ENCODE results near the gene ISG20L2.

ISG20L2 gene

DNA sequence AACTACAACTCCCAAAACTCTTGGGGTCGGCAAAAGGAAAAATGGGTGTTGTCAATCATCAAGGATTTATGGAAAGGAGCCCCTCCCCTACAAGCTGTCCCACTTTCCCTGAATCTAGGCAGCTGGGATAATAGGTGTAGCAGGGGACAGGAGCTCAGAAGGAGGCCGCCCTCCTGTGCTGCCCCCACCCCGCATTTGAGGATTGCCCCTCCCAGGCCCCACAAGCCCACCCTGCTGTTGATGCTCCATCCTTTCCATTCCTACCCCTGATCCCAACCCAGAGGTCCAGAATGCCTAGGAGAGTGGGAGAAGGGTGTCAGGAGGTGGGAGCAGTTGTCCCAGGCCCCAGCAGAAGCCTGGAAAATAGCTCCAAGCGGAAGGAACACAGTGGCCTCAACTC is 14.2 kb upstream of the ISG20L2 start:
- DNase-seq (ENCODE audit: low read depth, low spot score): no peak
- H3K27ac ChIP-seq: peak overlapping the region; percentile 76

DNA sequence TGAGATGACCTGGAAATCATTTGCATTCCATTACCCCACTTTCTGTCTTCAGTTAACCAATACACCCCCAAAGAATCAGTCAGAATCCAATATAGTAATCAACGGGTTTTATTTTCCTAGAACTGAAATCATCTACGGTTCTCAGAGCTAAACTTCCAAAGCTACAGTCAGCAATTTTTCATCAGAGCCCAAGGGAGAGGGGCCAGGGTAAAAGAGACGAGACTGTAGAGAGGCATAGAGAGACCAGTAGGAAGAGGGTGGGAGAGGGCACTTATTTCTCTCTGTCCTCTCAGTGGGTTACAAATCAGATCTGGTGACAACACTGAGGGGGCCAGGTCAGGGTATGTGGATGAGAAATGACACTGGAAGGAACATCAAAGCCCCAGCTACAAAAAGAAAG is 13.5 kb upstream of the ISG20L2 start:
- DNase-seq (ENCODE audit: low read depth, low spot score): no peak
- H3K27ac ChIP-seq: peak overlapping the region; percentile 76

DNA sequence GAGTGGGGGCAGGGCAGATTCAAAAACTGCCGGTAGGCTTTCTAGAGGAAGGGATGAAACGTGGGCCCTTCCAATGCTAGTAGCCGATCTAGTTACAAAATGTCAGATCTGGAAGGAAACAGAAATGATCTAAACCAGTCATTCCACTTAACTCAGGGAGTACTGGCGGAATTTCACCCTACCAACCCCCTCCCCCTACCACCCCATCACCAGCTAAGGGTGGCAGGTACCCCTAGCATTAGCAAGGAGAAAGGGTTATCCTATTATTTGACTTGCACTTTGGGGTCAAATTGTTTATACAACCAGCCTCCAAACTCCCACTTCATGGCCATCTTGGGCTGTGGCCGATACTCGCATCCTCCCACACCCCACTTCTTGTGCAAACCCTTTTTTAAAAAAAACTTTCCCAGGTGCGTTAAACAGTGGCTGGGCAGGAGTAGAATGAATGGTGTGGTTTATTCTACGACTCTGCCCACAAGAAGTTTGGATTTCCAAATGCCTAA is 13.0 kb upstream of the ISG20L2 start:
- DNase-seq (ENCODE audit: low read depth, low spot score): no peak
- peak overlapping the region; percentile 76 for H3K27ac ChIP-seq

- DNase-seq (ENCODE audit: low read depth, low spot score): peak; percentile 97
- H3K27ac ChIP-seq: peak within 1 kb of the TSS; percentile 76
These were observed 12.3 kb upstream of the ISG20L2 start, which contains the start of gene MRPL24 for GRCh38 chr1:156740741-156741480. TSS of gene MRPL24 (minus strand) at chr1:156741088. CDS start at chr1:156738704, 2,384 bp downstream.

- DNase-seq (ENCODE audit: low read depth, low spot score): no peak
- peak overlapping the region; percentile 76 for H3K27ac ChIP-seq
These were observed 11.7 kb upstream of the ISG20L2 start for GRCh38 chr1:156740237-156740740.

DNA sequence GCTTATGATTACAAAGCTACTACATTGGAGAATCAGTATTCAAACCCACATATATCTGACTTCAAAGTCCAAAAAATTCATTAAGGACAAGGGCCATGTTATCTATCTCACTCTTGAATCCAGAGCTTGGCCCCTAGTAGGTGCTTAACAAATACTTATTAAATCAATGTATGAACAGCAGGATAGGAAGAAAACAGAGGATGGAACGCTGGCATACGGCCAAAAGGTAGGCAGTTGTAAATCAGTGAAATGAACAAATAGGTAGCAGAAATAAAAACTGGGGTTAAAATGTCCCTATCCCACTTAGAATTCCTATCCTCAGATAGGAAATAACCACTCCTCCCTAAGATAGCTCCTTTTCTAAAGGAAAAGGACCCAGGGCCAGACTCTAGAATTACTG is 10.3 kb upstream of the ISG20L2 start:
- H3K27ac ChIP-seq: no peak overlapping the region
- no peak for DNase-seq (ENCODE audit: low read depth, low spot score)

GRCh38 chr1:156738407-156738806 is 9.8 kb upstream of the ISG20L2 start:
- H3K27ac ChIP-seq: no peak overlapping the region
- DNase-seq (ENCODE audit: low read depth, low spot score): no peak

DNA sequence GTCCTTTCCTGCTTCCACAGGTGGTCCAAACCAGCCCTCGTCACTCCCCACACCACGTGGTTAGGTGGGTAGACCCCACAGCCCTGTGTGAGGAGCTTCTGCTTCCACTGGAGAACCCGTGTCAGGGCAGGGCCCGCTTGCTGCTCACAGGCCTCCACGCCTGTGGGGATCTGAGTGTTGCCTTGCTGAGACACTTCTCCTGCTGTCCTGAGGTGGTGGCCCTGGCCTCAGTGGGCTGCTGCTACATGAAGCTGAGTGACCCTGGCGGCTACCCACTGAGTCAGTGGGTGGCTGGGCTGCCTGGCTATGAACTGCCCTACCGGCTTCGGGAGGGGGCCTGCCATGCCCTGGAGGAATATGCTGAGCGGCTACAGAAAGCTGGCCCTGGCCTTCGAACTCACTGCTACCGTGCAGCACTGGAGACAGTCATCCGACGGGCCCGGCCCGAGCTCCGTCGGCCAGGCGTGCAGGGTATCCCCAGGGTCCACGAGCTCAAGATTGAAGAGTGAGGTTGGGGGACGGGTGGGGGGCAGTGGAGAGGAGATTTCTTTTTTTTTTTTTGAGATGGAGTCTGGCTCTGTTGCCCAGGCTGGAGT is 5.5 kb upstream of the ISG20L2 start:
- H3K27ac ChIP-seq: no peak overlapping the region
- no peak for DNase-seq (ENCODE audit: low read depth, low spot score)

DNA sequence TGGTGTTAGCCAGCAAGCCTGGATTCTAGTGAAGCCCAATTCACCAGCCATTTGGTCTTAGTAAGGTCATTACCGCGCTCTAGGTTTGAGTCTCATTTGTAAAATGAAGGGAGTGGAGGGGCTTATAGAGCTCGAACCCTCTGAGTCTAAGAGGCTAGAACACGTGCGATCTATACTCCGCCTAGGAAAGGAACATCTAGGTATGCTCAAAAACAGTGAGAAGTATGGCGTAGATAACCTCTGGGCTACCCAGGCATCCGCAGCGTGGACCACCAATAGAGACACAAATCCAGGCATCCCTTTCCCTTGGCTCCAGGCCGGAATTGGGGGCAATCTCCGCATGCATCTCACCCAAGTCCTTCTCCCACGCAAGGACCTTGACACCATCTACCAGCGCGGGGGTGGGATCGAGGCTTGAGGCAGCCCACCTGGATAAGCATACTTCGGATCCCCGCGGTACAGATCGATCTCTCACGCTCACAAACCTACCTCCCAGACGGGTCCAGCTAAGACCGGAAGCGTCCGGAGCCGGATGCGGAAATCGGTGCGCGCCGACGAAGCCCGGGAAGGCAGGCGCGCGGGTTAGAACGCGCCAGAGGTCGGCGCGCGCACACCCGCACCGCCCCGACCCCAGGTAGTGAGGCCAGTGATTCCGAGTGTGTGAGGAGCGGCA is 504 bp downstream of the ISG20L2 start, which contains the start of gene METTL25B:
Gene METTL25B, plus strand, starts transcription at position 544 of the 673 bp plus-strand sequence. CDS start 636 bp downstream, outside the sequence.
- DNase-seq (ENCODE audit: low read depth, low spot score): peak; percentile 33
- H3K27ac ChIP-seq: peak within 1 kb of the TSS; percentile 85

DNA sequence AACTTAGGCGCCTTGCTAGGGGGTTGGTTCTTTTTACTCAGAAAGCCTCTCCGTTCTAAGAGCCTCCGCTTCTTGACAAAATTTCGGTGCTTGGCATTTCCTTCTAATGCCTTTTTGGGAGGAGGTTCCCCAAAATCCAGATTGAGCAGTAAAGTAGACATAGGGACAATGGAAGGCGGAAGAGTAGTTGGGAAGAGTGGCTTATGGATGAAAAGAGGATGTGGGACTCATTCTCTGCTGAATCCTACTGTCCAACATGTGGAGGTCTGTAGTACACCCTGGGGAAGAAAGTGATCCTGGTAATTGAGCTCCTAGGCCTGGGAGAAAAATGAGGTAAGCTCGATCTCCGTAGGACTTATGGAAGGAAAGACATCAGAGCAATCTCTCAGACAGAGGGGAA is 1.1 kb downstream of the ISG20L2 start:
- peak overlapping the region; percentile 85 for H3K27ac ChIP-seq
- DNase-seq (ENCODE audit: low read depth, low spot score): no peak

- peak overlapping the region; percentile 85 for H3K27ac ChIP-seq
- DNase-seq (ENCODE audit: low read depth, low spot score): no peak
These were observed 1.9 kb downstream of the ISG20L2 start for GRCh38 chr1:156726549-156727226.

DNA sequence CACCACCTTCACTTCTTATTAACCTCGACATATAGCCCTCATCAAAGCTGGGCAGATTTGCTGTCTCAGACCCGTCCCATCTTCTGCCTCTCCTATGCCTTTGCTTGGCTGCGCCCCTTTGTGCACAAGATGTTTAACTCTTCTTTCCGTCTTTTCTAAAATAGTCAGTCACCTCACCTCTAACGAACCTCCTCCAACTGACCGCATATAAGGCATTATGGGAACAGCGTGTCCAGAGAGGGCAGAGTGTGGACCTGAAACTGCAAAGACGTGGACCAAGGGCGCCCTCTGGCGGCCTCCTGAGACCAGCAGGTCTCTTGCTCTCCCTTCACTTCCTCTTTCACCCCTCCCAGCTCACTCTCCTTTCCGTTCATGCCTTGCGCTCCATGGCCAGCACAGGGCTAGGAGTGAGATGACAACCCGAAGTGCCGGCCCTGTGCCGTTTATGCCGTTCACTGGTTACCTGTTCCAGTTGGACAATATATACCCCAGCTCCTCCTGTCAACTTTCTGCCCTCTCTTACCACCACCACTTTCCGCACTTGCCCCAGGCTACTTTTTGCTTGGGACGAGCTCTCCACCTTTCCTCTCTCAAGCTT is 2.8 kb downstream of the ISG20L2 start:
- peak overlapping the region; percentile 85 for H3K27ac ChIP-seq
- DNase-seq (ENCODE audit: low read depth, low spot score): no peak

DNA sequence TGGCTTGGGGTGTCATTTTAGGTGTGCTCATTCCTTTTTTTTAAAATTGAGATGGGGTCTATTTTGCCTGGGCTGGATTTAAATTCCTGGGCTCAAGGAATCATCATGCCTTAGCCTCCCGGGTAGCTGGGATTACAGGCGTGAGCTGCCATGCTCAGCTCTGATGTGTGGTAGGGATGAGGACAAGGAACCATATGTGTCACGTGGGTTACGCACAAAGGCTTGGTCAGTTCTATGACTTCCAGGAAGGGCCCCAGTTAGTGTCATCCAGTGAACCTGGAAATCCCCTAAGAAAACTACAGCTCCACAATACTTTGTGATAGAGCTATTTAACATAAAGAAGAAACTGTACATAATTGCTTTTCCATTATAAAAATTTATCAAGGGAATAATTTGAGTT is 7.0 kb downstream of the ISG20L2 start:
- no peak overlapping the region for H3K27ac ChIP-seq
- no peak for DNase-seq (ENCODE audit: low read depth, low spot score)

DNA sequence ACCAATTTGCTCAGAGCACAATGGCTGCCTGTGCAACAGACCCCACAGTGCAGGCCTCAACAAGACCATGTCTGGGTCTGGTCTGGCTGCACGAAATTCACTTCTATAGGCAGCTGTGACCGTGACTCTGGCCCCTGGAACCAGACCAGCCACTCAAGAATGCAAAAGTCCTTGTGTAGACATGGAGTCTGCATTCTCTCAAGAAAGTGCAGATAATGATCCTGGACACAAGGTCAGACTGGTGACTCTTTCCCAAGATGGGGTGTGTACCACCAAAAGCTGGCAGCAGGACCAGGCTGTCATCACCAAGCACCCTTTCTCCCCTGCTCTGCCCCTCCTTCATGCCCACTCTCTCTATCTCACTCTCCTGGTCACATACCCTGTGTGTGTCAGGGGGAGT is 7.4 kb downstream of the ISG20L2 start:
- no peak overlapping the region for H3K27ac ChIP-seq
- no peak for DNase-seq (ENCODE audit: low read depth, low spot score)

GRCh38 chr1:156717351-156717750 is 11.2 kb downstream of the ISG20L2 start:
- no peak for DNase-seq (ENCODE audit: low read depth, low spot score)
- H3K27ac ChIP-seq: no peak overlapping the region

- DNase-seq (ENCODE audit: low read depth, low spot score): no peak
- H3K27ac ChIP-seq: no peak overlapping the region
These were observed 13.7 kb downstream of the ISG20L2 start for GRCh38 chr1:156714830-156715229.

GRCh38 chr1:156712626-156713025 is 15.9 kb downstream of the ISG20L2 start:
- no peak overlapping the region for H3K27ac ChIP-seq
- DNase-seq (ENCODE audit: low read depth, low spot score): no peak

DNA sequence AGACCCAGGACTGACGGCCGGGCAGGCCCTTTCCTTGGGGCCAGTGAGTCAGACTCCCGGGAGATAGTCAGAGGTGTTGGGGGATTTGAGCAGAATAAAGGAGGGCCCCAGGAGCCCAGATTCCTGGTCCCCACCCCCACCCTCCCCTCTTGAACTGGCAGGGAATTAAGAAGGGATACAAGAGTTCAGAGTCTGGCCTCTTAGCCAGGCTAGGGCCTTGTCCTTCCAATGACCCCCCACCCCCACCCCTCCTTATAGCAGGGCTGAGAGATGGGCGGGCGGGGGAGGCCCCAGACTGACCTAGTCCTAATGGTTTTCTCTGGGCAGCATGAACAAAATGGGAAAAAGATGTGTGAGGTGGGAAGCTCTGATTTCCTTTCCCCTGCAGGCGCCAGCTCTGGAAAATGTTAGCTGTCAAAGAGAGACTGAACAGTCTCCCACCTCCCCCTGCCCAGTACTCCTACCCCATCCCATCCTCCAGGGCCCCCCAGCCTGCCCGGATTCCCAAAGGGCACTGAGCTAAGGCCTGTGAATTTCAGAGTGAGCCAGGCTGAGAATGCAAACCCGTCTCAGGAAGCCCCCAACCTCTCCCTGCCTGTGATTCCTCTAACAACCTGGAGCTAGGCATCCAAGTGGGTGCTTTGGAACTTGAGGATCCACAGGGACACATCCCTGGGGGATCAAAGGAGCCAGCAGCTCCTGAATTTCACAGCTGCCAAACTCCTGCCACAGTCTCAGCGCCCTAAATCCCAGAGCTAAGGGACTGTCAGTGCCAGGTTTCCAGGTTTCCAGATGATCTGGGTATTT is 17.4 kb downstream of the ISG20L2 start:
- no peak for DNase-seq (ENCODE audit: low read depth, low spot score)
- no peak overlapping the region for H3K27ac ChIP-seq

Measured in epithelial cell of prostate (primary cell).